Peyer's patch (tissue), 4 donors: Measurements from ENCODE around the gene EYS. TPM values are rescaled to one million over a fixed set of nuclear protein-coding genes. Genes with fewer than 3 reads are reported as not detected.

Source experiments
- DNase-seq, 3 donors: peaks; one replicate each; pipeline ENCODE4 v3.0.0-alpha.2; 2017 to 2019
- H3K27ac ChIP-seq, 4 donors: fragments of 200-600 bp; sonication (generic); one replicate each; pipeline ENCODE4 v1.5.1; 2016 to 2019
- H3K27me3 ChIP-seq, 2 donors: fragments of 200-600 bp; sonication (generic); one replicate each; pipeline ENCODE4 v1.5.1; 2019
- H3K36me3 ChIP-seq, 3 donors: fragments of 200-600 bp; sonication (generic); one replicate each; pipeline ENCODE4 v1.5.1; 2016 to 2019
- H3K4me1 ChIP-seq, 4 donors: fragments of 200-600 bp; sonication (generic); one replicate each; pipeline ENCODE4 v1.5.1; 2016 to 2019
- H3K4me3 ChIP-seq, 4 donors: fragments of 200-600 bp; sonication (generic); 1 replicate in 3 of 4; 2 replicates in 1 of 4; pipeline ENCODE4 v1.5.1; 2016 to 2019; ENCODE audit warnings: mild to moderate bottlenecking in 1 of 4
- H3K9me3 ChIP-seq, 4 donors: fragments of 200-600 bp; sonication (generic); one replicate each; pipeline ENCODE4 v1.5.1; 2016 to 2019; ENCODE audit warnings: mild to moderate bottlenecking in 1 of 4
- CTCF ChIP-seq, 6 experiments: fragments of 450-650 bp in 4 of 6; fragments of 200-600 bp in 2 of 6; sonication (generic) in 1 of 6; IDR thresholded peaks; one replicate each; pipeline ENCODE4 v1.5.1; 2017 to 2019; ENCODE audit warnings: antibody characterized with exemption in 6 of 6, mild to moderate bottlenecking in 3 of 6, moderate library complexity in 1 of 6
- POLR2A ChIP-seq, 2 donors: fragments of 450-650 bp; IDR thresholded peaks; one replicate each; pipeline ENCODE4 v1.5.1; 2017; ENCODE audit warnings: antibody characterized with exemption in 2 of 2, mild to moderate bottlenecking in 2 of 2, moderate library complexity in 2 of 2
- total RNA-seq, 4 donors: library from RNA; depleted of rRNA; stranded (reverse); fragments of >200 nt; gene quantifications; one replicate each; pipeline ENCODE4 v1.1.0, GENCODE V29; 2016

EYS gene
- total RNA-seq, 4 donors from 2014 or later = 0.13 to 1.5 (median 0.35) TPM; not detected in 1

GRCh38 chr6:64973142-64973541 lies 733.9 kb downstream of the EYS start:
- Histone ChIP-seq H3K9me3 (no peaks in the 10 kb centered on the region), H3K27ac (no peak overlapping the region), H3K4me1 (no peaks in the 10 kb centered on the region), H3K36me3 (no peaks in the 10 kb centered on the region), H3K27me3 (no peaks in the 10 kb centered on the region), H3K4me3 (no peak overlapping the region)
- no peak for DNase-seq
- TF ChIP-seq POLR2A (IDR thresholded peaks at IDR 0.05) = no peak
- no peak for TF ChIP-seq CTCF (IDR thresholded peaks at IDR 0.05)

GRCh38 chr6:64969139-64969538 lies 737.9 kb downstream of the EYS start:
- DNase-seq = no peak
- H3K4me3 ChIP-seq = no peak overlapping the region
- H3K4me1 ChIP-seq = no peaks in the 10 kb centered on the region
- no peaks in the 10 kb centered on the region for H3K9me3 ChIP-seq
- TF ChIP-seq POLR2A (IDR thresholded peaks at IDR 0.05) (no peak), CTCF (IDR thresholded peaks at IDR 0.05) (no peak)
- no peak overlapping the region for H3K27ac ChIP-seq
- H3K36me3 ChIP-seq = no peaks in the 10 kb centered on the region
- no peaks in the 10 kb centered on the region for H3K27me3 ChIP-seq

DNA sequence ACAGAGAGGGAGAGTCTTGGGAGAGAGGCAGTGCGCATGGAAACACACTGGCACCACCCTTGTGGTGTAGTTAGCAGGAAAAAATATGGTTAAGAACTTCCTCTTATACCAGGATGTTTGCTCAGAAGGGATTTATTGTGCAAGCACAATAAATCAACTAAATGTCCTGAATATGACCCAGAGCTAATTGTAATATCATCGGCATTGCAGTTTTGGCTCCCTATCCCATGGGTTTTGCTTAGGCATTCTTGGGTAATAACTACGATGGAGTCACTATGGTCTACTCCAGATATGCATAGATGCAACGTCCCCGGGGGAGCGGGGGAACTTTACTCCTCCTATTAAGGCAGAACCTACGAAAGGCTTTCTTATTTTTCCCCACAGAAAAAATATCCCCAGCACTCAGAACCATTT lies 751.6 kb downstream of the EYS start:
- H3K27ac ChIP-seq = no peak overlapping the region
- no peaks in the 10 kb centered on the region for H3K4me1 ChIP-seq
- H3K36me3 ChIP-seq = no peaks in the 10 kb centered on the region
- H3K27me3 ChIP-seq = no peaks in the 10 kb centered on the region
- no peak for DNase-seq
- no peaks in the 10 kb centered on the region for H3K9me3 ChIP-seq
- TF ChIP-seq POLR2A (IDR thresholded peaks at IDR 0.05) (no peak), CTCF (IDR thresholded peaks at IDR 0.05) (no peak)
- H3K4me3 ChIP-seq = no peak overlapping the region

DNA sequence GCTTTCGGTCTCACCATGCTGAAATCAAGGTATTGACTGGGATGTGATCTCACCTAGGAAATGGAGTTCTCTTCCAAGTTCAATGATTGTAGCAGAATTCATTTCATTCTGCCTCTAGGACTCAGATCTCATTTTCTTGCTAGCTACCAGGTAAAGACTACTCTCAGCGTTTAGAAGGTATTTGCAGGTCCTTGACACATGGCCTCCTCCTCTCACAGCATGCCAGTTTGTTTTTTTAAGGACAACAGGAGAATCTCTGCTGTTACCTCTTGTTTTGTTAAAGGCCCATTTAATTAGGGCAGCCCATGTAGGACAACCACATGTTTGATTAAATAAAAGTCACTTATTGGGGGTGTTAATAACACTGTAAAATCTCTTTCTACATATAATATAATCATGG lies 757.8 kb downstream of the EYS start:
- TF ChIP-seq POLR2A (IDR thresholded peaks at IDR 0.05) = no peak
- TF ChIP-seq CTCF (IDR thresholded peaks at IDR 0.05) = no peak
- H3K27ac ChIP-seq = no peak overlapping the region
- no peaks in the 10 kb centered on the region for H3K4me1 ChIP-seq
- no peaks in the 10 kb centered on the region for H3K9me3 ChIP-seq
- no peak overlapping the region for H3K4me3 ChIP-seq
- H3K36me3 ChIP-seq = no peaks in the 10 kb centered on the region
- no peaks in the 10 kb centered on the region for H3K27me3 ChIP-seq
- DNase-seq = no peak

DNA sequence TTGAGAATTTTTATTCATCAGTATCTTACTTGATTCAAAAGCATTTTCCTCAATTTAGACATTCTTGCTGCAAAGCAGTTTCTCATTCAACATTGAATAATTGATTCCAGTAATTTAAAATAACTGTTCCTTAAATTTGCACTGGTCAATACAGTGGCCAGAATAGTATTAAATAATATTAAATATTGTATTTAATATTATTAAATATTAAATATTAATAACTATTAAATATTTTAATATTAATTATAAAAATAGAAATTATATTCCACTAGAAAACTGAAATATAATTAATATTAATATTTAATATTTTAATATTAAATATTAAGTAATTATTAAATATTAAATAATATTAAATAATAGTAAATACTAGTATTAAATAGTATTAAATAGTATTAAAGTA lies 758.8 kb downstream of the EYS start:
- TF ChIP-seq CTCF (IDR thresholded peaks at IDR 0.05) (no peak), POLR2A (IDR thresholded peaks at IDR 0.05) (no peak)
- H3K4me3 ChIP-seq = no peak overlapping the region
- H3K4me1 ChIP-seq = no peaks in the 10 kb centered on the region
- no peaks in the 10 kb centered on the region for H3K36me3 ChIP-seq
- H3K27me3 ChIP-seq = no peaks in the 10 kb centered on the region
- no peak overlapping the region for H3K27ac ChIP-seq
- no peaks in the 10 kb centered on the region for H3K9me3 ChIP-seq
- no peak for DNase-seq

GRCh38 chr6:64945450-64945849 lies 761.6 kb downstream of the EYS start:
- no peak for DNase-seq
- no peaks in the 10 kb centered on the region for H3K9me3 ChIP-seq
- H3K4me1 ChIP-seq = no peaks in the 10 kb centered on the region
- no peak for TF ChIP-seq POLR2A (IDR thresholded peaks at IDR 0.05)
- no peak for TF ChIP-seq CTCF (IDR thresholded peaks at IDR 0.05)
- no peak overlapping the region for H3K27ac ChIP-seq
- H3K36me3 ChIP-seq = no peaks in the 10 kb centered on the region
- no peaks in the 10 kb centered on the region for H3K27me3 ChIP-seq
- H3K4me3 ChIP-seq = no peak overlapping the region
